H9 (cell line): Measurements from ENCODE around the gene KAT7. TPM values are rescaled to one million over a fixed set of nuclear protein-coding genes. Genes with fewer than 3 reads are reported as not detected.

ENCODE experiments used
- DNase-seq: peaks from one replicate; pipeline ENCODE4 v3.0.0-alpha.2; 2017
- H2AFZ ChIP-seq: one replicate; pipeline ENCODE4 v1.6.1; 2013; ENCODE audit warnings: mild to moderate bottlenecking, low read length, control low read depth, moderate library complexity
- H2AK5ac ChIP-seq: 2 replicates; pipeline ENCODE4 v1.6.1; 2013; ENCODE audit warnings: low read length, control low read depth, mixed read lengths; ENCODE audit not compliant: insufficient read length
- H2BK120ac ChIP-seq: one replicate; pipeline ENCODE4 v1.6.1; 2013; ENCODE audit warnings: low read depth, mild to moderate bottlenecking, low read length, control low read depth, inconsistent platforms; ENCODE audit not compliant: poor library complexity, severe bottlenecking
- H2BK12ac ChIP-seq: 2 replicates; pipeline ENCODE4 v1.6.1; 2013; ENCODE audit warnings: low read length, control low read depth, mixed read lengths, low read depth; ENCODE audit not compliant: insufficient read length
- H2BK15ac ChIP-seq: 2 replicates; pipeline ENCODE4 v1.6.1; 2013; ENCODE audit warnings: low read depth, low read length, control low read depth
- H2BK20ac ChIP-seq: one replicate; pipeline ENCODE4 v1.6.1; 2013; ENCODE audit warnings: low read depth, mild to moderate bottlenecking, low read length, control low read depth, inconsistent platforms; ENCODE audit not compliant: poor library complexity, severe bottlenecking
- H2BK5ac ChIP-seq: 2 replicates; pipeline ENCODE4 v1.6.1; 2013; ENCODE audit warnings: low read length, control low read depth, mixed read lengths; ENCODE audit not compliant: insufficient read length
- H3K14ac ChIP-seq: 2 replicates; pipeline ENCODE4 v1.6.1; 2013; ENCODE audit warnings: low read length, control low read depth; ENCODE audit not compliant: insufficient read depth
- H3K18ac ChIP-seq: 2 replicates; pipeline ENCODE4 v1.6.1; 2013; ENCODE audit warnings: low read depth, mild to moderate bottlenecking, mixed read lengths, low read length, control low read depth; ENCODE audit not compliant: insufficient read length
- H3K23ac ChIP-seq: 2 replicates; pipeline ENCODE4 v1.6.1; 2013; ENCODE audit warnings: low read length, control low read depth, mixed read lengths, low read depth; ENCODE audit not compliant: insufficient read length
- H3K23me2 ChIP-seq: 2 replicates; pipeline ENCODE4 v1.6.1; 2013; ENCODE audit warnings: low read depth, mild to moderate bottlenecking, mixed read lengths, low read length, control low read depth; ENCODE audit not compliant: insufficient read length, poor library complexity, severe bottlenecking
- H3K27ac ChIP-seq: 2 replicates; pipeline ENCODE4 v1.5.1; 2013; ENCODE audit warnings: low read length, control low read depth, mixed read lengths, low read depth; ENCODE audit not compliant: insufficient read length
- H3K27me3 ChIP-seq: 2 replicates; pipeline ENCODE4 v1.6.1; 2013; ENCODE audit warnings: low read length, control low read depth, inconsistent platforms; ENCODE audit not compliant: insufficient read depth
- H3K4ac ChIP-seq: 2 replicates; pipeline ENCODE4 v1.6.1; 2013; ENCODE audit warnings: low read depth, mild to moderate bottlenecking, control low read depth, inconsistent platforms, low read length, moderate library complexity
- H3K4me1 ChIP-seq: 2 replicates; pipeline ENCODE4 v1.6.1; 2013; ENCODE audit warnings: low read length, control low read depth, inconsistent platforms; ENCODE audit not compliant: insufficient read depth
- H3K4me2 ChIP-seq: 2 replicates; pipeline ENCODE4 v1.6.1; 2013; ENCODE audit warnings: low read length, control low read depth, mixed read lengths; ENCODE audit not compliant: insufficient read length, insufficient read depth
- H3K56ac ChIP-seq: 2 replicates; pipeline ENCODE4 v1.6.1; 2013; ENCODE audit warnings: low read depth, mild to moderate bottlenecking, mixed read lengths, low read length, control low read depth; ENCODE audit not compliant: insufficient read length
- H3K79me1 ChIP-seq: 2 replicates; pipeline ENCODE4 v1.6.1; 2013; ENCODE audit warnings: low read depth, mild to moderate bottlenecking, moderate library complexity, low read length, control low read depth, inconsistent platforms; ENCODE audit not compliant: insufficient read depth, poor library complexity, severe bottlenecking
- H3K79me2 ChIP-seq: 2 replicates; pipeline ENCODE4 v1.6.1; 2013; ENCODE audit warnings: low read length, control low read depth, inconsistent platforms; ENCODE audit not compliant: insufficient read depth
- H3K9ac ChIP-seq: 2 replicates; pipeline ENCODE4 v1.6.1; 2013; ENCODE audit warnings: low read length, control low read depth, mixed read lengths; ENCODE audit not compliant: insufficient read length; ENCODE audit errors: extremely low read depth
- H3K9me3 ChIP-seq: one replicate; pipeline ENCODE4 v1.6.1; 2013; ENCODE audit warnings: low read depth, low read length, inconsistent platforms; ENCODE audit not compliant: control insufficient read depth
- H3T11ph ChIP-seq: one replicate; pipeline ENCODE4 v1.6.1; 2013; ENCODE audit warnings: mild to moderate bottlenecking, low read length, control low read depth, inconsistent platforms
- H4K20me1 ChIP-seq: one replicate; pipeline ENCODE4 v1.6.1; 2013; ENCODE audit not compliant: control insufficient read depth, insufficient read length, insufficient read depth
- H4K5ac ChIP-seq: 2 replicates; pipeline ENCODE4 v1.6.1; 2013; ENCODE audit warnings: low read depth, mild to moderate bottlenecking, mixed read lengths, low read length, control low read depth; ENCODE audit not compliant: insufficient read length
- H4K8ac ChIP-seq: replicated peaks from 2 replicates; pipeline ENCODE4 v1.6.1; 2013; ENCODE audit warnings: low read length, control low read depth, mixed read lengths, low read depth; ENCODE audit not compliant: insufficient read length
- H4K91ac ChIP-seq: 2 replicates; pipeline ENCODE4 v1.6.1; 2013; ENCODE audit warnings: low read depth, mild to moderate bottlenecking, moderate library complexity, mixed read lengths, low read length, control low read depth; ENCODE audit not compliant: insufficient read length
- H3K27ac Mint-ChIP-seq, 3 experiments: 2 replicates in 2 of 3; 3 replicates in 1 of 3; pipeline ENCODE4 v1.8.0; 2020 to 2021; ENCODE audit warnings: mixed read lengths in 3 of 3, mild to moderate bottlenecking in 1 of 3, moderate library complexity in 1 of 3
- H3K27me3 Mint-ChIP-seq: 2 replicates; pipeline ENCODE4 v1.8.0; 2021; ENCODE audit warnings: low read depth, mild to moderate bottlenecking, moderate library complexity, mixed read lengths
- H3K36me3 Mint-ChIP-seq, 3 experiments: 2 replicates in 2 of 3; 3 replicates in 1 of 3; pipeline ENCODE4 v1.8.0; 2020 to 2021; ENCODE audit warnings: low read depth in 3 of 3, mixed read lengths in 3 of 3; ENCODE audit not compliant: insufficient read depth in 1 of 3
- H3K4me1 Mint-ChIP-seq, 2 experiments: 2 replicates each; pipeline ENCODE4 v1.8.0; 2020; ENCODE audit warnings: mixed read lengths in 2 of 2
- H3K4me3 Mint-ChIP-seq, 2 experiments: 2 replicates in 1 of 2; 3 replicates in 1 of 2; pipeline ENCODE4 v1.8.0; 2020 to 2021; ENCODE audit warnings: mild to moderate bottlenecking in 2 of 2, mixed read lengths in 2 of 2, moderate library complexity in 1 of 2
- H3K9me3 Mint-ChIP-seq, 2 experiments: 2 replicates in 1 of 2; 3 replicates in 1 of 2; pipeline ENCODE4 v1.8.0; 2020; ENCODE audit warnings: mild to moderate bottlenecking in 2 of 2, mixed read lengths in 2 of 2, moderate library complexity in 1 of 2
- CTCF ChIP-seq: fragments of 200-600 bp; sonication (generic); conservative IDR thresholded peaks from 3 replicates; pipeline ENCODE4 v1.8.0; 2021; ENCODE audit warnings: antibody characterized with exemption, mild to moderate bottlenecking
- WGBS: extraction: QIAGEN DNeasy Blood & Tissue Kit; methylation state at CpG from one replicate; pipeline ENCODE4 v1.1.7; 2013; ENCODE audit warnings: missing lambda C conversion rate, low lambda C conversion rate, mixed read lengths; ENCODE audit not compliant: insufficient read length; ENCODE audit errors: extremely low coverage; 5-methylcytosine and 5-hydroxymethylcytosine counted together
- total RNA-seq: library from RNA; stranded (reverse); gene quantifications from 2 replicates; pipeline ENCODE4 v1.2.1, GENCODE V29; 2021

The KAT7 gene
- total RNA-seq, 1 experiment from 2014 or later, result 93.1 TPM

- Histone ChIP-seq H3K18ac (no peak overlapping the region), H3K4me2 (no peak overlapping the region), H2AFZ (no peak overlapping the region), H3K23me2 (no peaks in the 10 kb centered on the region), H4K20me1 (peaks cover 2% of the 10 kb centered on the region), H3K27me3 (no peaks in the 10 kb centered on the region), H4K91ac (no peak overlapping the region), H3K79me1 (no peaks in the 10 kb centered on the region), H2BK15ac (no peak overlapping the region), H3K56ac (no peak overlapping the region), H2BK5ac (no peak overlapping the region), H3K4me1 (peaks cover 6% of the 10 kb centered on the region; the same call in 1 of the 2 replicates), H3K14ac (no peak overlapping the region), H2BK20ac (no peak overlapping the region), H3K27ac (no peak overlapping the region), H3K9me3 (no peaks in the 10 kb centered on the region), H3K9ac (no peak overlapping the region), H2BK120ac (no peak overlapping the region), H3K4ac (no peak overlapping the region), H3T11ph (no peak overlapping the region), H4K8ac (no peak overlapping the region), H2BK12ac (no peak overlapping the region), H3K79me2 (no peaks in the 10 kb centered on the region), H4K5ac (no peak overlapping the region), H2AK5ac (no peak overlapping the region), H3K23ac (no peak overlapping the region)
- peaks cover 46 to 58% of the 10 kb centered on the region in 2 experiments for H3K4me1 Mint-ChIP-seq
- H3K9me3 Mint-ChIP-seq, result no peaks in the 10 kb centered on the region
- no peak overlapping the region for H3K4me3 Mint-ChIP-seq
- WGBS, result no CpG with 5 or more reads among the region's 1 CpG
- no peak for TF ChIP-seq CTCF
- no peaks in the 10 kb centered on the region; a peak in 1 of 7 replicates for H3K36me3 Mint-ChIP-seq
- DNase-seq, result no peak
- no peak overlapping the region for H3K27ac Mint-ChIP-seq
- peaks cover 5% of the 10 kb centered on the region for H3K27me3 Mint-ChIP-seq
These were observed 80.5 kb downstream of the KAT7 start for GRCh38 chr17:49869038-49869374.
